NCI-H460 (cell line): ENCODE measurements around the gene ASB3. TPM values are rescaled to one million over a fixed set of nuclear protein-coding genes. Genes with fewer than 3 reads are reported as not detected.
"Not testable (repeated sequence)": the region's sequence is repeated elsewhere in the genome, so short reads cannot be mapped to it uniquely, and the experiment has no call there.

Experiments
- DNase-seq: peaks from one replicate; pipeline ENCODE4 v3.0.0-alpha.2; 2016; ENCODE audit warnings: low read depth; ENCODE audit errors: extremely low read depth
- total RNA-seq: library from RNA; depleted of rRNA; stranded (reverse); fragments of >200 nt; shearing (Covaris generic); gene quantifications from 2 replicates; pipeline ENCODE4 v1.2.3, GENCODE V29; 2014

Gene ASB3
- total RNA-seq, 1 experiment from 2014 or later = 19.8 TPM

DNA sequence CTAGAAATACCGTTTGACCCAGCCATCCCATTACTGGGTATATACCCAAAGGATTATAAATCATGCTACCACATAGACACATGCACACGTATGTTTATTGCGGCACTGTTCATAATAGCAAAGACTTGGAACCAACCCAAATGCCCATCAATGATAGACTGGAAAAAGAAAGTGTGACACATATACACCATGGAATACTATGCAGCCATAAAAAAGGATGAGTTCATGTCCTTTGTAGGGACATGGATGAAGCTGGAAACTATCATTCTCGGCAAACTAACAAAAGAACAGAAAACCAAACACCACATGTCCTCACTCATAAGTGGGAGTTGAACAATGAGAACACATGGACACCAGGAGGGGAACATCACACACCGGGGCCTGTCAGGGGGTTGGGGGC, 119.6 kb downstream of the ASB3 start:
- DNase-seq = not testable (repeated sequence)

DNA sequence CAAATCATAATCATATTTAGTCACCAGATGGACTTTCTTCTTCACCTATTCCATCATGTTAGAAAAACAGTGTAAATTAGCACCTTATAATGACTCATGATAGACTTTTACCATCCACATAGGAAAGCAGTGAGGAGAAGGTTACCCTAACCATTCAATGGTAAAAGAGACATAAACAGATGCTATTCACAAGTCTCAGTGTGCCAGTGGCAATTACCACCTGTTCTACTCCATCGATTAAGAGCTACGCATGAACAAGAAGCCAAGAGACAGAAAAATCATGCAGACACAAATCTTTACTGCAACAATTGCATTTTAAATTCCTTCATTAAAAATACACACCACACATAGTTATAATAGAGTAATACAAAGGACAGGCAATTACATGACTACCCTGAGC, 125.9 kb downstream of the ASB3 start:
- DNase-seq = no peak

DNA sequence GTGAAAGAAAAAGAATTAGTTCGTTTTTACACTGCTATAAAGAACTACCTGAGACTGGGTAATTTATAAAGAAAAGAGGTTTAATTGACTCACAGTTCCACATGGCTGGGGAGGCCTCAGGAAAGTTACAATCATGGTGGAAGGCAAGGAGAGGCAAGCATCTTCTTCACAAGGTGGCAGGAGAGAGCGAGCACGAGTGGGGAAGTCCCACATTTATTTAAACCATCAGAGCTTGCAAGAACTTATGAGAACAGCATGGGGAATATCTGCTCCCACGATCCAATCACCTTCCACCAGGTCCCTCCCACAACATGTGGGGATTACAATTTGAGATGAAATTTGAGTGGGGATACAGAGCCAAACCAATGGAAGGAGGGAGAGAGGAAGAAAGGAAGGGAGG, 128.3 kb downstream of the ASB3 start:
- not testable (repeated sequence) for DNase-seq

DNA sequence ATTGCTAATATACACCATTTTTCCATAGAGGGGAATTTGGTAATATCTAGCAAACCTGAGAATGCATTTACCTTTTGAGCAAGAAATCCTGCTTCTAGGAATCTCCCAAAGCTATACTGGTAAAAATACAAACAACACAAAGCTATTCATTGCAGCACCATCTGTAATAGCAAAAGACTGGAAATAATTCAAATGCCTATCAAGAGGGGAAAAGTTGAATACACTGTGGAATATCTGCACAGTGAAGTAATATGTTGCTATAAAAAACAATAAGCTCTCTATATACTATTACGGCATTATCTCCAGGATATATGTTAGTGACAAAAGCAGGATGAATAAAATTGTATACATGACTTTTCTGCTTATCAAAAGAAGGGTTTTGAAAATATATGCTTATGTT, 131.5 kb downstream of the ASB3 start:
- no peak for DNase-seq

DNA sequence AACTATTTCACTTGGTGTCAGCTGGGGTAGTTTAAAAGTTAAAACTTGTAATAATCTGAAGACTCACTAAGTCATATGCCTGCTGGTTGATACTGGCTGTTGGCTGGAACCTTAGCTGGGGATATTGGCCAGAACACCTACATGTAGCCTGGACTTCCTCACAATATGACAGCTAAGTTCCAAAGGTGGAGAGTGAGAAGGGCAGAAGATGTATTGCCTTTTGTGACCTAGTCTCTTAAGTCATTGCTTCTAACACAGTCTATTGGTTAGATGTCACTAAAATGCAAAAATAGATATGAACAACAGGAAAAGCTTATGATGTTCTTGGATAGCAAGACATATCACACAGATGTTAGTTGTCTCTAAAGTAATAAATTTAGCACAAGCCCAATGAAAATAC, 132.4 kb downstream of the ASB3 start:
- no peak for DNase-seq

DNA sequence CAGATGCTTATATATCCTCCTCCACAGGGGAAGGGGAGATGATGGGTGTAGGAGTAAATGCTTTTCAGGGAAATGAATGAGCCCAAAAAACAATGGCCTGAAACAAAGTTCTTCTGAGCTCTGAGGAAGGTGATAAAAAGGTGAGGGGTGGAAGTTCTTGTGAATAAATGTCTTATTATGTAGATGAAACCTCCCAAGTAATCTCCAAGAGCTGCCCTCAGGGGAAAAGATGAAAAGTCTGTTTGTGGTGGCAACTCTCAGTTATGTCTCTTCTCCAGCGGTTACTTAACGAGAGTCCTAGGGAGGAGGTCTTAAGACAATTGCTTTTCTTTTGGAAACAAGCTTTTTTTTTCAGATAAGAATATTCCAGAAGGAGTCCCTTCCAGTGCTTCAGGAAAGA, 134.6 kb downstream of the ASB3 start:
- DNase-seq = no peak

DNA sequence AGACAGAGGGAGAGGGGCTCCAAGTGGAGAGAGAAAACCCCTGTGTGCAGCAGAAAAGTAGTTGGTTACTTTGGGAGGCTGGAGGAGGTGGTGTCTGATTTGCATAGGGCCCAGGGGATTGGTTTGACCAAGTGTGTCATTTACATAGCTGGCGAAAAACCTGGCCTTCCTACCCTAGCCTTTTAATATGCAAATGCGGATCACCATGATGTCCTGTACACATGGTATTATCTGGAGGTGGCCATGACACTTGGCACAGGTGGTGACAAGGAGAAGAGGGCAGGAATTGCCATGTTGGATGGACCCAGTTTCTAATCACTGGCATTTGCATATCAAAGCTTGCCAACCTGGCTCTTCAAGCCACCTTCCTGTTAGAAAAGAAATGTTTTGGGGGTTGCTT, 140.0 kb downstream of the ASB3 start:
- no peak for DNase-seq

DNA sequence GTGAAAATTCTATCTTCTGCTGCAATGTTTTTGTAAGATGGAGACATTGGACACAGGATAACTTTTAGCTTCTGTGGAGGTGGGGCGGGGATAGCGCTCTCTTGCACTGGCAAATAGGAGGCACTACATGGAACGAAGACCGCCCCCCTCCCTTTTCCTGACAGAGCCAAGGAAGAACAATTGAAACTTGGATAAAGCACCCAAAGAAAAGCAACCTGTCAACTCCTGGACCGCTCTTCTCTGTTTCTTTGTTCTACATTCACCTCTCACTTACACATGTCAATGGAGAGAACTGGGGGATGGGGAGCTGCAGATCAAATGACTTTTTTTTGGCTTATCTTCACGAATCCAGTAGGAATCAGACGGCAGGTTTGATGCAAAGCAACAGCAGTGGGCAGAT, 145.5 kb downstream of the ASB3 start:
- DNase-seq = no peak

DNA sequence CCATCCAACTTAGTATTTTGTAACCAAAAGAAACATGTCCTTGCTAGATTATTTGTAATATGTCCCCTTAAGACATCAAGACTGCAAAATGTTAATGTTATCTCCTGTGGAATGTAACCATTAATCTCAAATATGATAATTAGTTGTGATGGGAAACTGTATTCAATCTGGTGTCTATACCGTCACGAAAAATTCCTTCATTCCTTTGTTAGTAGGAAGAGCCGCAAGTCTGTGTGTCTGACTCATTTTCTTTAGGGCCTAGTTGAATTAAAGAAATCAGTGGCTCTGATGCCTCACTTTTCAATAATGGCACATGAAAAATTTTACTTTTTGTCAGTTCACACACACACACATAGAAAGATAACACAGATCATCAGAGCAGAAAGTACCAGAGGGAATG, 146.3 kb downstream of the ASB3 start:
- DNase-seq = no peak

DNA sequence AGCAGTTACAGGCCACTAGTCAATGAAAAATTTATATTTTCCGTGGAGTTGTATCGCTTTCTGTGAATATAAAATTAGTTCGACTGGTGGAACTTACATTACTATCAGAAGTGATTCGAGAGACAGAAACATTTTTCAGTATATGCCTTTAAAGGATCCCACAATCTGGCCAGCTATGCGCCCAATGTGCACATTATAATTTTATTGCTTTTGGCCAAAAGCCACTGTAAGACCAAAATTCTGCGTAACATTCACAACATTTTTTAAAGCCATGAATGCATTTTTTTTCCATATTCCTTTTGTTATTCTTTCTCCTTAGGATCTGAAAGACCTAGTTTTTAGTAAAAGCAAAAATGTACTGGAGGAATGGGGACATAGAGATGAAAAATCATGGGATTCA, 150.2 kb downstream of the ASB3 start:
- no peak for DNase-seq

DNA sequence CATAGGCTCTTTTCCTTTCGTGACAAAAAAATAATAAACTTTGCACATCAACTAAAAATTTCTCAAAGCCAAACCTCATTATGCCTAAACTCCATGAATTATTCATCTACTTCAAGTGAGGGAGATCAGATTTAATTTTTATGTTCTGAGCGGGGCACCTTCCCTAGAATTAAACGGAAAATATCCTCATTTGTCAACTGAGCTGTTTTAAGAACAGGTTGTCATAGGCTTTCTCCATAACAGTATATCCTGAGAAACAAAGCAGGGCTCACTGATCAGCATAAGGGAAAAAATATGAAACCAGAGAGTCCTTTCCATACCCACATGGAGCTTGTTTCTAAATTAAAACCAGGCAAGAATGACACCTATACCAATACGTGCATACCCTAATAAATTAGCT, 150.6 kb downstream of the ASB3 start:
- DNase-seq = no peak

DNA sequence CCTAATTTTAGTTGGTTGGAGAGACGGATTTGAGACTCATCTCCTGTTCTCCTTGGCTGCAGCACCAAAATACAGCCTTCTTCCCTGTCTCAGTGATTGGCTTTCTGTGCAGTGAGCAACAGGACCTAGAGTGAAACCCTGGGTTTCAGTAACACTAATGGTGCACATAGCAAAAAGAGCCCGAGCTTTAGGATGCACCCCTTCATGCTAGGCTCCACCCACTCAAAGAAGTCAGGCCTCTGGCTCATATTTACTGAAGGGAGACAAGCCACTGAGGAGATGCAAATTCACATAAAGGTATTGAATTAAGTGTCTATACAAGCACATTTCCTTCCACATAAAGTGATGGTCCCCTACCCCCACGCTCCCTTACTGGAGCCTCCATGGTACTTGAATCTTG, 151.1 kb downstream of the ASB3 start:
- no peak for DNase-seq

DNA sequence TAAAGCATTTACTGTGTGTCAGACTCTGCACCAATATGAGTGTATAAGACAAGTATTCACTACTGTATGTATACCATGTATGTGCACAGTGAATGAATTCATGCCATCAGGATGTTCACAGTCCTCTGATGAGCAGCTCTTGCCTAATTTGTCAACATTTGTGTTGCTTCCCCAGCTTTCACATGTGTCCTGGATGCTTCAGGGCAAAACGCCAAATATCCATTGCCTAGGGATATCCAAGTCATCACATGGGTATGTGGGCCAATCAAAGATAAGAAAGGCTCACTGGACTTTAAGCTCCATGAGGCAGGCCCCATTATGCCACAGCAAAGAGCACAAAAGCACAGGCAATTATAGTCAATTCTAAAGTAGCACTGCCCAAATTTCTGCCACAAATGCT, 153.3 kb downstream of the ASB3 start:
- peak; percentile 12 for DNase-seq

DNA sequence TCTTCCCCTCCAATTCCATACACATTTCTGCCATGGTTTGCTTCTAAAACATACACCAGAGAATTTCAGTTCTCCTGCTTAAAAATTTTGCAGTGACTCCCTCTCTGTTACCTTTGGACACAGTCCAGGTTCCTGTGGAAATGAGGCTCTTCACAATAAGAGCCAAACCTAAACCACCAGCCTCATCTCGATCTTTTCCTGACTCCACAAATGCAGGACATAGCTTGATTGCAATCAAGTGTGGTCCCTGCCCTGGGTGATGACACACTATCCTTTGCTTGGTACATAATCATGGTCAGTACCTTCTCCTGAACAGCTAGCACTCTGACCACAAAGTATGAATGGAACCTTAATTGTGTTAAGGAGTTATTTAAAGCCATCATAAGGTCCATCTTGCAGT, 154.0 kb downstream of the ASB3 start:
- no peak for DNase-seq

DNA sequence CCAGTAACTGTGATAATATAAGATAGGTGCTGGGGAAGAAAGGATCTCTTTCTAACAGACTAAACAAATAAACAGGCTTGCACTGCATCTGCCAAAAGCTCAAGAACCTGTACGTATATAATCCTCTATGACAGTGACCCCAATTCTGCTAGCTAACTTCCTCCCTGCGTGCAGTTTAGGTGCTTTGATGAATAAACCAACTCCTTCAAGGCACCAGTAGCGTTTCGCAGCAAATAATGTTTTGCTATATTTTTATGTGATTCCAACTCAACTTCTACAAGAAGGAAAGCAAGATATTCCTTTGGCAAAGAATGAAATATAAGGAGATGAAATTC, 154.7 kb downstream of the ASB3 start:
- no peak for DNase-seq

DNA sequence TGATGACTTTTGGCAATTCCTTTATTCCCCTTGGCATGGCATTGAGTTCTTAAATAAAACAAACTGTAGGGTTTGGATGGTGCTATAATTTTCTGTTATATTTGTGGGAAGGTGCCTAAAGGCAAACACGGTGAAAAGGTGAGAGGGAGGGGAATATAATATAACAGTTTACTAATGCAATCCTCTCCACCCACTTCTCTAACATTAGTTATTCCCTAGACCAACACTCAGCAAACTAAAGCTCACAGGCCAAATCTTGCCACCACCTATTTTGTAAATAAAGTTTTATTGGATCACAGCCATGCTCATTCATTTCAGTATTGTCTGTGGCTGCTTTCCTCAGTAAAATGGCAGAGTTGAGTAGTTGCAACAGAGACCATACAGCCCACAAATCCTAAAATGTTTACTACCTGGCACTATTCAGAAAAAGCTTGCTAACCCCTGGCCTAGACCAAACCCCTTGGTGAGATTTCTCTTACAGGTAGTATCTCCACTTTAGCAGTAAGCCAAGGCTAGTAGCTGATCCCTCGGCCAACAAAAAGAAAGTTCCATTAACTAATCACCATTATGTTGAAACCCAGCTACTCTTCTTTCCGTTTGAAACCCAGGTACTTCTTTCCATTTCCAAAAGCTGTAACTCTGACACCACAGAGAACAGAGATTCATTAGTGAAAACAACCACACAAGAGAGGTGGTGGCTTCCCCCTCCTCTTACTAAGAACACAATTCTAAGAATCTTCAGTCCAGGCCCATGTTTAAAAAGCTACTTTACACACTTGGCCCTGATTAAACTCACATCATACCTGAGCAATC, 155.2 kb downstream of the ASB3 start:
- no peak for DNase-seq

DNA sequence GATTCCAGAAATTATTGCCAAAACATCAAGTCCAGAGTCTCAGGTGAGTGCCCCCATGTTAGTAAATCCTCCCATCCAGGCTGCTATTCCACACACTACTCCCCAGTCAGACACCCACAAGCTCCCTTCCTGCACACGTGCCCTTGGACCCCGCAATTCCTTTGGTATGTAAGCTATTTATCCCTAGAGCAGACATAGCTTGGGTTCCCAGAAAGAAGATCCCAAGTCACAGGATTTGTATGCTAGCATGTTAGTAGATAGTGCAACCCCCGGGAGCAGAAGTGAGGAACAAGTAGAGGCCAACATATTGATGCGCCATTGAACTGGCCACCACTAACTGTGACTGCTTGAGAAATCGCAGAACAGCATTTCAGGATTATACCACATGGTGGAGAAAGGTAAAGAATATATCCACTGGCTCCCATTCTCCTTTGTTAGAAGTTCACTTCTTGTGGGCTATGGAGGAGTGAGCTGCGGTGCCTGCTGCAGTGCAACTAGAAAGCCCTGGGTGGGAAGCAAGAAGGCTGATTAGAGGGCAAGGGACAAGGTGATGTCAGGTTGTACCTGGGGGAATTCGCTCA, 156.6 kb downstream of the ASB3 start:
- DNase-seq = no peak

DNA sequence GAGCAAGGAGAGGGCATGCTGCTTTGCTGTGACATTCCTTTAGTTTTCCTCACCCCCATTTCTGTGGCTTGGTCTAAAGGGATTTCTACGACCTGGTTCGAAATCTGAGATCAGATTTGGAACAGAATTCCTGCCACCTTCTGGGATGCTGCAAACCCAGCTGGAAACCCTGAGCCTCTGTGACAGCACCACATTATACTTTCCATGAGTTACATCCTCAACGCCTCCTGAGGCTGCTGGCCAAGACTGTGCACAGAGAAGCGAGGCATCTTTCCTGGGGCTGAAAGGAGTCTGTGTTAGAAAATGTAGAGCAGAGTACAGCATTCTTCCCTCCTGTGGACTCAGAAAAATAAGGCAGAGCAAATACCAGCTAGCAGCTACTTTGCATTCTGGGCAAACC, 157.3 kb downstream of the ASB3 start:
- DNase-seq = no peak

DNA sequence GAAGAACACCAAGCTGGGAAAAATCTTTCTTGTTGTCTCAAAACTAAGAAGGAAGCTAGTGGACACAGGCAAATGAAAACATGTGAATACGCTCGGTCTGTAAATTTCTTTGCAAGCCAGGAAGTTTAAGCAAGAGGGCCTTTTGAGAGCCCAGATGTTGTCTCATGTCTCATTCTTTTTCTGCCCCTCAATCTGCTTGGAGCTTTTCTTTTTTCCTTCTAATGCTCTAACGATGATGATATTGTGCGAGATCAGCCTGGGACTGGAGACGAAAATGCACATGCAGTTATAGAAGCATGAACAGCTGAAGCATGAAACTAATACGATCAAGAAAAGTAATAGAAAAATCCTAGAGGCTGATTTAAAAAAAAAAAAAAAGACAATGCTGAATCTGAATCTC, 157.8 kb downstream of the ASB3 start:
- DNase-seq = no peak

DNA sequence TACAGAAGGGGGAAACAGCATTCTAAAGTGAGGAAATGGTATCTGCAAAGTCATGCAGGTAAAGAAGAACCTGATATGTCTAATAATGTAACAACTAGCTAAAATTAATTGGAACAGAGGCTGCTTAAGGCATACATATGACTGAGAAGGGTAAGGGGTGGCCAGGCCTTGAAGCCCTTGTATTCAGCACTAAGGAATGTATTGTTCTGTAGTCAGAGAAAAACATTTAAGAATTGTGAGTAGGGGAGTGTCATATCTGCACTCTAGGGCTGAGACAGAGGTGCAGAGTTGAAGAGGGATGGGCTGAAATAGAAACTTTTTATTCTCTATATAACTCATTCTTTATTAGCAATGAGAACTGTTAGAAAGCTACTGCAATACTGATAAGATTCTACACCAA, 164.6 kb downstream of the ASB3 start:
- DNase-seq = no peak

DNA sequence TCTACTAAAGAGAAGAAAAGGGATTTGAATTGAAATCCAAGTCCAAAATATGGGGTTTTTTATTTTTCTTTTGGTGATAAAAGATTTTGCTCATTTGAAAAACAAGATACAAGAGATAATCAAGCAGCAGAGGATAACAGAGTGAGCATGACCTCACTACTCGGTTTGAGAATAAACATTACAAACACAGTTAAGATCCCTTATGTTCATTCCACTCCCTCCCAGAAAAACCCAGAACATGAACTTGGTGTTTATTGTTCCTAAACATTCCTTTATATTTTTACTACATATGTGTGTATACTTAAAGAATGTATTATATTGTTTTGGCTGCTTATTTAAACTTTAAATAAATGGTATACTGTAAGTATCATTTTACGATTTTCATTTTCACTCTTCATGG, 165.8 kb downstream of the ASB3 start:
- no peak for DNase-seq
